ENCODE data around the gene KDM3B.

Gene KDM3B

GRCh38 chr5:138369261-138369660 lies 16.8 kb downstream of the KDM3B start:
- H4K20me1 ChIP-seq (ENCODE audit: insufficient read depth, low read length), result peaks cover 57% of the 10 kb centered on the region
- H3K4me1 ChIP-seq (ENCODE audit: insufficient read depth, low read length), result no peaks in the 10 kb centered on the region
- H3K27ac ChIP-seq (ENCODE audit: low read length), result no peak overlapping the region
- H3K4me2 ChIP-seq (ENCODE audit: insufficient read depth, low read length), result no peak overlapping the region
- H3K79me2 ChIP-seq (ENCODE audit: insufficient read depth, low read length), result peaks cover 91% of the 10 kb centered on the region
- no peak overlapping the region for H2AFZ ChIP-seq (ENCODE audit: low read depth, low read length)
- ATAC-seq (ENCODE audit: insufficient read depth, low read depth), result no peak; the same call in 2 of the 3 replicates
- no peak overlapping the region for H3K9ac ChIP-seq (ENCODE audit: low read depth, low read length)
- no peak for DNase-seq
- H3K9me3 ChIP-seq (ENCODE audit: insufficient read depth, low read length, severe bottlenecking), result no peaks in the 10 kb centered on the region
- peaks cover 23% of the 10 kb centered on the region; the same call in 1 of the 2 replicates for H3K36me3 ChIP-seq (ENCODE audit: insufficient read depth, low read length)
- no peaks in the 10 kb centered on the region for H3K27me3 ChIP-seq (ENCODE audit: insufficient read depth, low read length, poor library complexity)
- no peak overlapping the region for H3K4me3 ChIP-seq (ENCODE audit: low read depth in 1 of 2, low read length in 2 of 2)
- TF ChIP-seq EZH2 (IDR thresholded peaks at IDR 0.05; ENCODE audit: borderline replicate concordance, low read depth, low read length, severe bottlenecking) (no peak), CTCF (IDR thresholded peaks at IDR 0.05; ENCODE audit: borderline replicate concordance, extremely low read depth, low read length, poor library complexity, severe bottlenecking) (no peak)

GRCh38 chr5:138369706-138370105 lies 17.2 kb downstream of the KDM3B start:
- ATAC-seq (ENCODE audit: insufficient read depth, low read depth) (no peak), DNase-seq (no peak)
- H3K4me3 ChIP-seq (ENCODE audit: low read depth in 1 of 2, low read length in 2 of 2), result no peak overlapping the region

GRCh38 chr5:138370537-138370936 lies 18.1 kb downstream of the KDM3B start:
- ATAC-seq (ENCODE audit: insufficient read depth, low read depth) (no peak), DNase-seq (no peak)
- Histone ChIP-seq H3K79me2 (ENCODE audit: insufficient read depth, low read length) (peaks cover 78% of the 10 kb centered on the region), H3K27ac (ENCODE audit: low read length) (no peak overlapping the region), H3K9me3 (ENCODE audit: insufficient read depth, low read length, severe bottlenecking) (no peaks in the 10 kb centered on the region), H3K27me3 (ENCODE audit: insufficient read depth, low read length, poor library complexity) (no peaks in the 10 kb centered on the region), H3K9ac (ENCODE audit: low read depth, low read length) (no peak overlapping the region), H3K36me3 (ENCODE audit: insufficient read depth, low read length) (peaks cover 33% of the 10 kb centered on the region; the same call in 1 of the 2 replicates), H2AFZ (ENCODE audit: low read depth, low read length) (no peak overlapping the region), H4K20me1 (ENCODE audit: insufficient read depth, low read length) (peaks cover 47% of the 10 kb centered on the region), H3K4me2 (ENCODE audit: insufficient read depth, low read length) (no peak overlapping the region), H3K4me3 (ENCODE audit: low read depth in 1 of 2, low read length in 2 of 2) (no peak overlapping the region), H3K4me1 (ENCODE audit: insufficient read depth, low read length) (no peaks in the 10 kb centered on the region)
- TF ChIP-seq CTCF (IDR thresholded peaks at IDR 0.05; ENCODE audit: borderline replicate concordance, extremely low read depth, low read length, poor library complexity, severe bottlenecking), result no peak
- TF ChIP-seq EZH2 (IDR thresholded peaks at IDR 0.05; ENCODE audit: borderline replicate concordance, low read depth, low read length, severe bottlenecking), result no peak

More at GRCh38 chr5:138369706-138370105, 17.2 kb downstream of the KDM3B start:
- peaks cover 27% of the 10 kb centered on the region; the same call in 1 of the 2 replicates for H3K36me3 ChIP-seq (ENCODE audit: insufficient read depth, low read length)
- H3K9ac ChIP-seq (ENCODE audit: low read depth, low read length), result no peak overlapping the region
- H4K20me1 ChIP-seq (ENCODE audit: insufficient read depth, low read length), result peaks cover 54% of the 10 kb centered on the region
- no peaks in the 10 kb centered on the region for H3K4me1 ChIP-seq (ENCODE audit: insufficient read depth, low read length)
- no peaks in the 10 kb centered on the region for H3K9me3 ChIP-seq (ENCODE audit: insufficient read depth, low read length, severe bottlenecking)
- peaks cover 87% of the 10 kb centered on the region for H3K79me2 ChIP-seq (ENCODE audit: insufficient read depth, low read length)
- no peak overlapping the region for H3K27ac ChIP-seq (ENCODE audit: low read length)
- no peaks in the 10 kb centered on the region for H3K27me3 ChIP-seq (ENCODE audit: insufficient read depth, low read length, poor library complexity)
- TF ChIP-seq CTCF (IDR thresholded peaks at IDR 0.05; ENCODE audit: borderline replicate concordance, extremely low read depth, low read length, poor library complexity, severe bottlenecking) (no peak), EZH2 (IDR thresholded peaks at IDR 0.05; ENCODE audit: borderline replicate concordance, low read depth, low read length, severe bottlenecking) (no peak)
- H3K4me2 ChIP-seq (ENCODE audit: insufficient read depth, low read length), result no peak overlapping the region
- no peak overlapping the region for H2AFZ ChIP-seq (ENCODE audit: low read depth, low read length)

GRCh38 chr5:138371454-138371853 lies 19.0 kb downstream of the KDM3B start:
- Histone ChIP-seq H3K4me1 (ENCODE audit: insufficient read depth, low read length) (no peaks in the 10 kb centered on the region), H3K79me2 (ENCODE audit: insufficient read depth, low read length) (peaks cover 69% of the 10 kb centered on the region), H2AFZ (ENCODE audit: low read depth, low read length) (no peak overlapping the region), H3K4me2 (ENCODE audit: insufficient read depth, low read length) (no peak overlapping the region), H3K27me3 (ENCODE audit: insufficient read depth, low read length, poor library complexity) (no peaks in the 10 kb centered on the region), H3K36me3 (ENCODE audit: insufficient read depth, low read length) (peaks cover 40% of the 10 kb centered on the region), H3K9me3 (ENCODE audit: insufficient read depth, low read length, severe bottlenecking) (no peaks in the 10 kb centered on the region), H4K20me1 (ENCODE audit: insufficient read depth, low read length) (peaks cover 43% of the 10 kb centered on the region), H3K4me3 (ENCODE audit: low read depth in 1 of 2, low read length in 2 of 2) (no peak overlapping the region), H3K9ac (ENCODE audit: low read depth, low read length) (no peak overlapping the region), H3K27ac (ENCODE audit: low read length) (no peak overlapping the region)
- TF ChIP-seq EZH2 (IDR thresholded peaks at IDR 0.05; ENCODE audit: borderline replicate concordance, low read depth, low read length, severe bottlenecking) (no peak), CTCF (IDR thresholded peaks at IDR 0.05; ENCODE audit: borderline replicate concordance, extremely low read depth, low read length, poor library complexity, severe bottlenecking) (no peak)
- ATAC-seq (ENCODE audit: insufficient read depth, low read depth), result no peak
- no peak for DNase-seq
